Mesodermal cell (in vitro differentiated cells): ENCODE results near the gene TAS2R8.

Experiments used
- H3K27ac ChIP-seq: 2 replicates; pipeline ENCODE4 v1.7.0; 2013; ENCODE audit warnings: mild to moderate bottlenecking, low read depth, low read length, moderate library complexity; ENCODE audit not compliant: severe bottlenecking
- H3K36me3 ChIP-seq: 2 replicates; pipeline ENCODE4 v1.7.1; 2013; ENCODE audit warnings: mild to moderate bottlenecking, low read length, moderate library complexity; ENCODE audit not compliant: control insufficient read depth, insufficient read depth
- H3K4me1 ChIP-seq: one replicate; pipeline ENCODE4 v1.7.1; 2013; ENCODE audit warnings: mild to moderate bottlenecking, low read length; ENCODE audit not compliant: insufficient read depth, control insufficient read depth, poor library complexity, severe bottlenecking
- H3K4me3 ChIP-seq: 2 replicates; pipeline ENCODE4 v1.7.0; 2013; ENCODE audit warnings: low read length, control low read depth, mild to moderate bottlenecking; ENCODE audit not compliant: insufficient read depth, poor library complexity, severe bottlenecking; ENCODE audit errors: extremely low read depth
- H3K9me3 ChIP-seq: 2 replicates; pipeline ENCODE4 v1.7.1; 2013; ENCODE audit warnings: mild to moderate bottlenecking, low read length, moderate library complexity; ENCODE audit not compliant: control insufficient read depth
- WGBS, 2 experiments: methylation state at CpG; one replicate each; pipeline ENCODE4 v1.1.5; 2013; ENCODE audit warnings: missing lambda C conversion rate in 2 of 2; ENCODE audit not compliant: insufficient coverage in 2 of 2; 5-methylcytosine and 5-hydroxymethylcytosine counted together

TAS2R8 gene

DNA sequence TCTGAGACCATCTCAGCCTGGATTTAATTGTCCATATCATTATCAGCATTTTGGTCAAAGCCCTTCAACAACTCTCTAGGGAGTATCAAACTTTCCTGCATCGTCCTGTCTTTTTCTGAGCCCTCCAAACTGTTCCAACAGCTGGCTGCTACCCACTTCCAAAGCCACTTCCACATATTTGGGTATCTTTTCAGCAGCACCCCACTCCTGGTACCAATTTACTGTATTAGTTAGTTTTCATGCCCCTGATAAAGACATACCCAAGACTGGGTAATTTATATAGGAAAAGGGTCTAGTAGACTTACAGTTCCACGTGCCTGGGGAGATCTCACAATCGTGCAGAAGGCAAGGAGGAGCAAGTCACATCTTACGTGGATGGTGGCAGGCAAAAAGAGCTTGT is 50.9 kb downstream of the TAS2R8 start:
- Histone ChIP-seq H3K27ac (no peak overlapping the region), H3K36me3 (no peaks in the 10 kb centered on the region), H3K4me1 (no peaks in the 10 kb centered on the region), H3K4me3 (no peak overlapping the region), H3K9me3 (peaks cover 9% of the 10 kb centered on the region)
- 88 to 89% methylated on average over 3 to 4 of the region's 4 CpGs for WGBS, 2 experiments
